ENCODE data around the gene C17orf50.

Gene C17orf50

DNA sequence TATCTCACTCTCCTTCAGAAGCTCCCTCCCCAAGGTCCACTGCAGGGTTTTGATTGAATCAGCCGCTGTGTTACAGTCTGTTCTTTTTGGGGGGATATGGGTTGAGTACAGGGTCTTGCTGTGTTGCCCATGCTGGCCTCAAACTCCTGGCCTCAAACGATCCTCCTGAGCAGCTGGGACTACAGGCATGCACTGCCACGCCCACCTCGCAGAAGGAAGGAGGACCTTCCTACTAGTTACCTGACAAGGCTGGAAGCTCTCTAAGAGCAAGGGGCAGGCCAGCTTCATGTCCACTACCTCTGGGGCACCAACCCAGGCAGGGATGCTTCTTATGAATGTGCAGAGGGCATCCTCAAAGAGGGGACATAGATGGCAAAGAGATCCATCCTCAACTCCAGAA lies 36.7 kb downstream of the C17orf50 start:
- Histone ChIP-seq H3K9ac (ENCODE audit: low read length) (no peak overlapping the region), H3K79me2 (ENCODE audit: control insufficient read depth, insufficient read depth, low read length) (no peaks in the 10 kb centered on the region), H3K27ac (ENCODE audit: low read depth, low read length) (no peak overlapping the region), H4K5ac (ENCODE audit: low read length) (no peak overlapping the region), H4K8ac (ENCODE audit: low read depth, low read length) (no peak overlapping the region), H2BK15ac (replicated peaks; ENCODE audit: low read depth) (no peak overlapping the region), H3K27me3 (ENCODE audit: insufficient read depth, low read length, poor library complexity) (peaks cover 28% of the 10 kb centered on the region), H3K79me1 (ENCODE audit: low read length) (no peaks in the 10 kb centered on the region), H3K4ac (ENCODE audit: low read depth, low read length) (no peak overlapping the region), H3K36me3 (ENCODE audit: control insufficient read depth, insufficient read depth, low read length) (no peaks in the 10 kb centered on the region), H3K4me1 (ENCODE audit: control insufficient read depth, low read depth, low read length) (no peaks in the 10 kb centered on the region), H3K18ac (ENCODE audit: low read length) (no peak overlapping the region), H3K56ac (ENCODE audit: low read length) (no peak overlapping the region), H2BK120ac (ENCODE audit: low read depth, low read length) (no peak overlapping the region), H2BK5ac (ENCODE audit: low read length) (no peak overlapping the region), H3K23ac (ENCODE audit: low read length) (no peak overlapping the region), H3K4me2 (ENCODE audit: low read length) (no peak overlapping the region), H2AK5ac (ENCODE audit: low read length) (no peak overlapping the region), H3K4me3 (ENCODE audit: low read length) (no peak overlapping the region)
- no peak for DNase-seq
- WGBS (ENCODE audit: extremely low coverage, insufficient coverage, low lambda C conversion rate): no CpG with 5 or more reads among the region's 4 CpGs

DNA sequence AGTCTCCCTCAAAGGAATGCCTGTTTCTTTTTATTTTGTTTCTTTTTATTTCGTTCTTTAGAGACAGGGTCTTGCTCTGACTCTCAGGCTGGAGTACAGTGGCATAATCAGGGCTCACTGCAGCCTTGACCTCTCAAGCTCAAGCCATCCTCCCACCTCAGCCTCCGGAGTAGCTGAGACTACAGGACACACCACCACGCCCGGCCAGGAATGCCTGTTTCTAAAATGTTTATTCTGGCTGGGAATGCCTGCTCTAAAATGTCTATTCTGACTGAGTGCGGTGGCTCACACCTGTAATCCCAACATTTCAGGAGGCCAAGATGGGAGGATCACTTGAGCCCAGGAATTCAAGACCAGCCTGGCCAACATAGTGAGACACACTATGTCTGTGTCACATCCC lies 37.2 kb downstream of the C17orf50 start:
- Histone ChIP-seq H3K4me2 (ENCODE audit: low read length) (no peak overlapping the region), H3K36me3 (ENCODE audit: control insufficient read depth, insufficient read depth, low read length) (no peaks in the 10 kb centered on the region), H3K18ac (ENCODE audit: low read length) (no peak overlapping the region), H3K4me3 (ENCODE audit: low read length) (no peak overlapping the region), H3K4me1 (ENCODE audit: control insufficient read depth, low read depth, low read length) (no peaks in the 10 kb centered on the region), H4K5ac (ENCODE audit: low read length) (no peak overlapping the region), H3K23ac (ENCODE audit: low read length) (no peak overlapping the region), H4K8ac (ENCODE audit: low read depth, low read length) (no peak overlapping the region), H2BK5ac (ENCODE audit: low read length) (no peak overlapping the region), H2BK120ac (ENCODE audit: low read depth, low read length) (no peak overlapping the region), H3K4ac (ENCODE audit: low read depth, low read length) (no peak overlapping the region), H3K9ac (ENCODE audit: low read length) (no peak overlapping the region), H2AK5ac (ENCODE audit: low read length) (no peak overlapping the region), H3K79me1 (ENCODE audit: low read length) (no peaks in the 10 kb centered on the region), H3K79me2 (ENCODE audit: control insufficient read depth, insufficient read depth, low read length) (no peaks in the 10 kb centered on the region), H3K27me3 (ENCODE audit: insufficient read depth, low read length, poor library complexity) (peaks cover 28% of the 10 kb centered on the region), H3K27ac (ENCODE audit: low read depth, low read length) (no peak overlapping the region), H3K56ac (ENCODE audit: low read length) (no peak overlapping the region), H2BK15ac (replicated peaks; ENCODE audit: low read depth) (no peak overlapping the region)
- no CpG with 5 or more reads among the region's 5 CpGs for WGBS (ENCODE audit: extremely low coverage, insufficient coverage, low lambda C conversion rate)
- no peak for DNase-seq

DNA sequence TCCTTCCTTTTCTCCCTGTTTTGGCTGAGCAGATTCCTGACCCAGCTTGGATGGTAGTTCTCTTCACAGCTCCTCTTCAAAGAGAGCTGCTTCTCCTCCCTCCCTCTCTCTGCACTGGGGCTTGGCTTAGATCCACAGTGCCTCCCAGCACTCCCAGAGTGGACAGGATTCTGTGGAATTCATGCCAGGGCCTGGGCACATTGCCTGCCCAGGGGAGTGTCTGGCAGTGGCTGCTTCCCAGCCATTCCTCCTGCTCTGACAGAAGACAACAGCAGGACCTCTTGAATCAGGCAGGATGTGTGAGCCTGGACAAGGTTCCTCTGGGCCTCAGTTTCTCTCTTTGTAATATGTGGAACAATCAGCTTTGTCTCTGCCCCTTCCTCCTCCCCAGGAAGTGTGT lies 39.3 kb downstream of the C17orf50 start:
- no peak overlapping the region for H3K4me2 ChIP-seq (ENCODE audit: low read length)
- H4K5ac ChIP-seq (ENCODE audit: low read length): no peak overlapping the region
- H4K8ac ChIP-seq (ENCODE audit: low read depth, low read length): no peak overlapping the region
- H2BK15ac ChIP-seq (replicated peaks; ENCODE audit: low read depth): no peak overlapping the region
- no peak overlapping the region for H3K4me3 ChIP-seq (ENCODE audit: low read length)
- H3K56ac ChIP-seq (ENCODE audit: low read length): no peak overlapping the region
- no peak overlapping the region for H3K18ac ChIP-seq (ENCODE audit: low read length)
- H3K79me1 ChIP-seq (ENCODE audit: low read length): no peaks in the 10 kb centered on the region
- no peaks in the 10 kb centered on the region for H3K4me1 ChIP-seq (ENCODE audit: control insufficient read depth, low read depth, low read length)
- no peak overlapping the region for H3K23ac ChIP-seq (ENCODE audit: low read length)
- H2BK5ac ChIP-seq (ENCODE audit: low read length): no peak overlapping the region
- H3K27me3 ChIP-seq (ENCODE audit: insufficient read depth, low read length, poor library complexity): peaks cover 14% of the 10 kb centered on the region
- H3K4ac ChIP-seq (ENCODE audit: low read depth, low read length): no peak overlapping the region
- no peak overlapping the region for H2BK120ac ChIP-seq (ENCODE audit: low read depth, low read length)
- no peaks in the 10 kb centered on the region for H3K79me2 ChIP-seq (ENCODE audit: control insufficient read depth, insufficient read depth, low read length)
- H2AK5ac ChIP-seq (ENCODE audit: low read length): no peak overlapping the region
- no peak overlapping the region for H3K9ac ChIP-seq (ENCODE audit: low read length)
- H3K27ac ChIP-seq (ENCODE audit: low read depth, low read length): no peak overlapping the region
- no peaks in the 10 kb centered on the region for H3K36me3 ChIP-seq (ENCODE audit: control insufficient read depth, insufficient read depth, low read length)
- no peak for DNase-seq

DNA sequence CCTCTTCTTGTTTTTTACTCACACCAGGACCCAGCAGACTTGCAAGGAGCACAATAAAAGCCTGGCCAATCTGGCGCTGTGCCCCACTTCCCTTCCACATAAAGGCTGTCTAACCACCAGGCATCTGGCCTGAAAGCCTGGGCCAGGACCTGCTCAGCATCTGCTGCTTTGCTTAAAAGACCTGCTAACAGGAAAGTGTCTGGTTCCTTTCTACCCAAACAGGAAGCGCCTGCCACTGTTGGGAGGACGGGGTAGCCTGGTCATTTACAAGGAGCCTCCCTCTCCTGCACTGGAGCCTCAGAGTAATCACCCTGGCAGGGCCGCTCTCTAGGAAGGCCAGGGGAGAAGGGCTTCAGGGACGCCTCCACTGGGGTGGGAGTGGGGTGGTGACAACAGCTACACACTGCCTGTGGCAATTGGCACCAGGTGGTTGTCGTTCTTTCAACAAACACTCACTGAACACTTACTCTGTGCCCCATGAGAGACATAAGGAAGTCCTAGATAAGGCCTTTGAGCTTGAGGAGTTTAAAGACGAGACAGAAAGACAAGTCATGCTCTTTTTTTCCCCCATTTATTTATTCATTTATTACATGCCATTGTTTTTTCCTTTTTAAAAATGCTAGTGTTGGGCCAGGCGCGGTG lies 41.0 kb downstream of the C17orf50 start:
- H2BK15ac ChIP-seq (replicated peaks; ENCODE audit: low read depth): no peak overlapping the region

GRCh38 chr17:35804658-35805192 lies 44.0 kb downstream of the C17orf50 start:
- no peak overlapping the region for H4K5ac ChIP-seq (ENCODE audit: low read length)
- H3K23ac ChIP-seq (ENCODE audit: low read length): no peak overlapping the region
- H2BK15ac ChIP-seq (replicated peaks; ENCODE audit: low read depth): no peak overlapping the region
- H3K79me2 ChIP-seq (ENCODE audit: control insufficient read depth, insufficient read depth, low read length): peaks cover 4% of the 10 kb centered on the region
- peak; percentile 96 for DNase-seq
- no peak overlapping the region for H3K18ac ChIP-seq (ENCODE audit: low read length)
- H4K8ac ChIP-seq (ENCODE audit: low read depth, low read length): no peak overlapping the region
- no peaks in the 10 kb centered on the region for H3K79me1 ChIP-seq (ENCODE audit: low read length)
- H3K27ac ChIP-seq (ENCODE audit: low read depth, low read length): no peak overlapping the region
- H3K27me3 ChIP-seq (ENCODE audit: insufficient read depth, low read length, poor library complexity): no peaks in the 10 kb centered on the region
- WGBS (ENCODE audit: extremely low coverage, insufficient coverage, low lambda C conversion rate): no CpG with 5 or more reads among the region's 1 CpG
- H2AK5ac ChIP-seq (ENCODE audit: low read length): no peak overlapping the region
- H2BK5ac ChIP-seq (ENCODE audit: low read length): no peak overlapping the region
- H3K36me3 ChIP-seq (ENCODE audit: control insufficient read depth, insufficient read depth, low read length): no peaks in the 10 kb centered on the region
- no peak overlapping the region for H3K9ac ChIP-seq (ENCODE audit: low read length)
- H2BK120ac ChIP-seq (ENCODE audit: low read depth, low read length): no peak overlapping the region
- no peak overlapping the region for H3K4me3 ChIP-seq (ENCODE audit: low read length)
- H3K4ac ChIP-seq (ENCODE audit: low read depth, low read length): no peak overlapping the region
- H3K4me1 ChIP-seq (ENCODE audit: control insufficient read depth, low read depth, low read length): no peaks in the 10 kb centered on the region
- no peak overlapping the region for H3K4me2 ChIP-seq (ENCODE audit: low read length)
- no peak overlapping the region for H3K56ac ChIP-seq (ENCODE audit: low read length)

More for the DNA sequence above, 41.0 kb downstream of the C17orf50 start:
- H3K79me1 ChIP-seq (ENCODE audit: low read length): no peaks in the 10 kb centered on the region
- H3K27me3 ChIP-seq (ENCODE audit: insufficient read depth, low read length, poor library complexity): peaks cover 2% of the 10 kb centered on the region
- H3K9ac ChIP-seq (ENCODE audit: low read length): no peak overlapping the region
- H2BK120ac ChIP-seq (ENCODE audit: low read depth, low read length): no peak overlapping the region
- no peak overlapping the region for H3K27ac ChIP-seq (ENCODE audit: low read depth, low read length)
- no peak overlapping the region for H4K8ac ChIP-seq (ENCODE audit: low read depth, low read length)
- no peak for DNase-seq
- no peak overlapping the region for H3K4me3 ChIP-seq (ENCODE audit: low read length)
- H3K56ac ChIP-seq (ENCODE audit: low read length): no peak overlapping the region
- H3K79me2 ChIP-seq (ENCODE audit: control insufficient read depth, insufficient read depth, low read length): no peaks in the 10 kb centered on the region
- H3K4ac ChIP-seq (ENCODE audit: low read depth, low read length): no peak overlapping the region
- H3K36me3 ChIP-seq (ENCODE audit: control insufficient read depth, insufficient read depth, low read length): no peaks in the 10 kb centered on the region
- no CpG with 5 or more reads among the region's 9 CpGs for WGBS (ENCODE audit: extremely low coverage, insufficient coverage, low lambda C conversion rate)
- H2AK5ac ChIP-seq (ENCODE audit: low read length): no peak overlapping the region
- H2BK5ac ChIP-seq (ENCODE audit: low read length): no peak overlapping the region
- no peak overlapping the region for H3K18ac ChIP-seq (ENCODE audit: low read length)
- no peak overlapping the region for H4K5ac ChIP-seq (ENCODE audit: low read length)
- H3K4me1 ChIP-seq (ENCODE audit: control insufficient read depth, low read depth, low read length): no peaks in the 10 kb centered on the region
- H3K23ac ChIP-seq (ENCODE audit: low read length): no peak overlapping the region
- no peak overlapping the region for H3K4me2 ChIP-seq (ENCODE audit: low read length)
